K562 treated with DMSO at 1 percent for 12 hours (cell line): ENCODE data around the gene STOX1. TPM values are rescaled to one million over a fixed set of nuclear protein-coding genes. Genes with fewer than 3 reads are reported as not detected.

ENCODE experiments used
- total RNA-seq: library from RNA; unstranded; fragments of 300-600 nt; gene quantifications from 2 replicates; pipeline ENCODE4 v1.2.3, GENCODE V29; 2022; ENCODE audit not compliant: insufficient read depth

Gene STOX1
- total RNA-seq: 3.4 and 7.5 TPM in 2 replicates

GRCh38 chr10:68826764-68827591, at the start of gene STOX1:
Gene STOX1, plus strand, starts transcription at chr10:68827531. Its CDS starts 93 bp downstream, at chr10:68827624.

GRCh38 chr10:68901105-68901927, 74.0 kb downstream of the STOX1 start, which contains the start of gene DDX50:
Gene DDX50, plus strand, starts transcription at chr10:68901315. Its CDS starts 70 bp downstream, at chr10:68901385.

Other genes with a start within 250 kb of the STOX1 start
- gene CCAR1, start 106.3 kb upstream of the STOX1 start, total RNA-seq: 32.8 and 51.7 TPM in 2 replicates
- 34.4 and 43.2 TPM in 2 replicates for gene DDX50, start 73.8 kb downstream of the STOX1 start, total RNA-seq
- gene DDX21, start 128.6 kb downstream of the STOX1 start, total RNA-seq: 32.2 and 72.6 TPM in 2 replicates
- 18.7 and 32.0 TPM in 2 replicates for gene KIFBP, start 161.3 kb downstream of the STOX1 start, total RNA-seq